ENCODE data around the gene KIN. TPM values are rescaled to one million over a fixed set of nuclear protein-coding genes. Genes with fewer than 3 reads are reported as not detected.
"Not testable (repeated sequence)": the region's sequence is repeated elsewhere in the genome, so short reads cannot be mapped to it uniquely, and the experiment has no call there.

KIN gene
- total RNA-seq, 1 experiment from 2014 or later: 13.0 TPM

DNA sequence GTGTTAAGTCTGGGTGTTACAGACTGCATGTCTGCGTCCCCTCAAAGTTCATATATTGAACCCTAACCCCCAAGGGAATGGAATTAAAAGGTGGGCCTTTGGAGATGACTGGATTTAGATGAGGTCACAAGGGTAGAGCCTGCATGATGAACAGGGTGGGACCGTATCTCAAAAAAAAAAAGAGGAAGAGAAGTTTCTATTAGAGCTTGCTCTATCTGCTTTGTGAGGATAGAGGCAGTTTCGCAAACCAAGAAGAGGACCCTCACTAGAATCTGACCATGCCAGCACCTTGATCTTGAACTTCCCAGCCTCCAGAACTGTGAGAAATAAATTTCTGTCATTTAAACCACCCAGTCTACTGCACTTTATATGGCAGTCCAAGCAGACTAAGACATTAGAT, 1.4 kb downstream of the KIN start:
- H3K4me3 Mint-ChIP-seq (ENCODE audit: unreplicated experiment): no peak overlapping the region
- H3K4me1 Mint-ChIP-seq (ENCODE audit: insufficient read depth, unreplicated experiment): peaks cover 28% of the 10 kb centered on the region
- intact Hi-C loops (cut with micrococcal nuclease): no loop called here

DNA sequence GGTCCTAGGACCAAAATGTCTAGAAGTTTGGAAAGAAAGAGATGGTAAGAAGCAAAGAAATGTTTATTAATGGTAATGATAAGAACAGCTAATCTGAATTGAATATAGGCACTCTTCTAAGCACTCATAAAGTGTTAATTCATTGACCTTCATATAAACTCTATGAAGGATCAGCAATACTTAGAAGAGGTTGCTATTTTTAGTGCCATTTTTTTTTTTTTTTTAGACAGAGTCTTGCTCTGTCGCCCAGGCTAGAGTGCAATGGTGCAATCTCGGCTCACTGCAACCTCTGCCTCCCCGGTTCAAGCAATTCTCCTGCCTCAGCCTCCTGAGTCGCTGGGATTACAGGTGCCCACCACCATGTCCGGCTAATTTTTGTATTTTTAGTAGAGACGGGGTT, 5.6 kb downstream of the KIN start:
- Mint-ChIP-seq H3K4me1 (ENCODE audit: insufficient read depth, unreplicated experiment) (peaks cover 16% of the 10 kb centered on the region), H3K36me3 (ENCODE audit: insufficient read depth, unreplicated experiment) (peaks cover 34% of the 10 kb centered on the region)
- H3K27ac Mint-ChIP-seq (ENCODE audit: low read depth, unreplicated experiment); DNase-seq (ENCODE audit: unreplicated experiment); BruUV-seq (replicated peaks); H3K4me3 Mint-ChIP-seq (ENCODE audit: unreplicated experiment); H3K9me3 Mint-ChIP-seq (ENCODE audit: unreplicated experiment); intact Hi-C loops (cut with micrococcal nuclease); POLR2A ChIA-PET; H3K27me3 Mint-ChIP-seq (ENCODE audit: insufficient read depth, unreplicated experiment): not testable (repeated sequence)
- CTCF ChIA-PET: interaction anchor here (0.6 kb wide), 1 partner anchor 40 kb away, joined by 3 read pairs; no protein-coding TSS in a partner anchor

More for the DNA sequence above, 1.4 kb downstream of the KIN start:
- H3K9me3 Mint-ChIP-seq (ENCODE audit: unreplicated experiment): no peaks in the 10 kb centered on the region
- BruUV-seq (replicated peaks): no TSS peak
- H3K27ac Mint-ChIP-seq (ENCODE audit: low read depth, unreplicated experiment): peak overlapping the region; percentile 6
- ChIA-PET POLR2A (interaction anchor here (0.7 kb wide), 1 partner anchor 32 kb away, joined by 3 read pairs; the partner anchor contains the start of gene TAF3), CTCF (interaction anchor here (1.4 kb wide), 1 partner anchor 261 kb away, joined by 11 read pairs; no protein-coding TSS in a partner anchor)
- peaks cover 23% of the 10 kb centered on the region for H3K36me3 Mint-ChIP-seq (ENCODE audit: insufficient read depth, unreplicated experiment)
- no peak for DNase-seq (ENCODE audit: unreplicated experiment)
- no peaks in the 10 kb centered on the region for H3K27me3 Mint-ChIP-seq (ENCODE audit: insufficient read depth, unreplicated experiment)
- TF ChIP-seq, protein P1, sequence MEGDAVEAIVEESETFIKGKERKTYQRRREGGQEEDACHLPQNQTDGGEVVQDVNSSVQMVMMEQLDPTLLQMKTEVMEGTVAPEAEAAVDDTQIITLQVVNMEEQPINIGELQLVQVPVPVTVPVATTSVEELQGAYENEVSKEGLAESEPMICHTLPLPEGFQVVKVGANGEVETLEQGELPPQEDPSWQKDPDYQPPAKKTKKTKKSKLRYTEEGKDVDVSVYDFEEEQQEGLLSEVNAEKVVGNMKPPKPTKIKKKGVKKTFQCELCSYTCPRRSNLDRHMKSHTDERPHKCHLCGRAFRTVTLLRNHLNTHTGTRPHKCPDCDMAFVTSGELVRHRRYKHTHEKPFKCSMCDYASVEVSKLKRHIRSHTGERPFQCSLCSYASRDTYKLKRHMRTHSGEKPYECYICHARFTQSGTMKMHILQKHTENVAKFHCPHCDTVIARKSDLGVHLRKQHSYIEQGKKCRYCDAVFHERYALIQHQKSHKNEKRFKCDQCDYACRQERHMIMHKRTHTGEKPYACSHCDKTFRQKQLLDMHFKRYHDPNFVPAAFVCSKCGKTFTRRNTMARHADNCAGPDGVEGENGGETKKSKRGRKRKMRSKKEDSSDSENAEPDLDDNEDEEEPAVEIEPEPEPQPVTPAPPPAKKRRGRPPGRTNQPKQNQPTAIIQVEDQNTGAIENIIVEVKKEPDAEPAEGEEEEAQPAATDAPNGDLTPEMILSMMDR (IDR thresholded peaks at IDR 0.05; ENCODE audit: unreplicated experiment): no peak

DNA sequence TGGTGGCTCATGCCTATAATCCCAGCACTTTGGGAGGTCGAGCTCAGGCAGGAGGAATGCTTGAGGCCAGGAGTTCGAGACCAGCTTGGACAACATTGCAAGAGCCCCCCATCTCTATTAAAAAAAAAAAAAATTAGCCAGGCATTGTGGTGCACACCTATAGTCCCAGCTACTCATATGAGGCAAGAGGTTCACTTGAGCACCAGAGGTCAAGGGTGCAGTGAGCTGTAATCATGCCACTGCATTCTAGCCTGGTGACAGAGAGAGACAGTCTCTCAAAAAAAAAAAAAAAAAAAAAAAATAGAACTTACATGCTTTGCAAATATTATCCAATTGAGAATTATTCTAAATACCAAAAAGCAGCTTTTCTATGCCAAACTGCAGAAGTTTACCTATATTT, 11.0 kb downstream of the KIN start:
- DNase-seq (ENCODE audit: unreplicated experiment): no peak
- TF ChIP-seq, protein P1 (IDR thresholded peaks at IDR 0.05; ENCODE audit: unreplicated experiment): no peak
- POLR2A ChIA-PET: interaction anchor here (0.6 to 4.2 kb wide), 2 partner anchors 11 to 1313 kb away, joined by 4 to 28 read pairs; partner anchors contain the start of genes ATP5F1C and KIN
- H3K36me3 Mint-ChIP-seq (ENCODE audit: insufficient read depth, unreplicated experiment): peaks cover 74% of the 10 kb centered on the region
- no peak overlapping the region for H3K4me3 Mint-ChIP-seq (ENCODE audit: unreplicated experiment)
- no TSS peak for BruUV-seq (replicated peaks)
- H3K27ac Mint-ChIP-seq (ENCODE audit: low read depth, unreplicated experiment): no peak overlapping the region
- intact Hi-C loops (cut with micrococcal nuclease): no loop called here
- peaks cover 8% of the 10 kb centered on the region for H3K4me1 Mint-ChIP-seq (ENCODE audit: insufficient read depth, unreplicated experiment)
- CTCF ChIA-PET: interaction anchor here (0.6 to 1.3 kb wide), 2 partner anchors 252 to 266 kb away, joined by 4 to 5 read pairs; no protein-coding TSS in a partner anchor
- H3K9me3 Mint-ChIP-seq (ENCODE audit: unreplicated experiment): no peaks in the 10 kb centered on the region
- H3K27me3 Mint-ChIP-seq (ENCODE audit: insufficient read depth, unreplicated experiment): no peaks in the 10 kb centered on the region

DNA sequence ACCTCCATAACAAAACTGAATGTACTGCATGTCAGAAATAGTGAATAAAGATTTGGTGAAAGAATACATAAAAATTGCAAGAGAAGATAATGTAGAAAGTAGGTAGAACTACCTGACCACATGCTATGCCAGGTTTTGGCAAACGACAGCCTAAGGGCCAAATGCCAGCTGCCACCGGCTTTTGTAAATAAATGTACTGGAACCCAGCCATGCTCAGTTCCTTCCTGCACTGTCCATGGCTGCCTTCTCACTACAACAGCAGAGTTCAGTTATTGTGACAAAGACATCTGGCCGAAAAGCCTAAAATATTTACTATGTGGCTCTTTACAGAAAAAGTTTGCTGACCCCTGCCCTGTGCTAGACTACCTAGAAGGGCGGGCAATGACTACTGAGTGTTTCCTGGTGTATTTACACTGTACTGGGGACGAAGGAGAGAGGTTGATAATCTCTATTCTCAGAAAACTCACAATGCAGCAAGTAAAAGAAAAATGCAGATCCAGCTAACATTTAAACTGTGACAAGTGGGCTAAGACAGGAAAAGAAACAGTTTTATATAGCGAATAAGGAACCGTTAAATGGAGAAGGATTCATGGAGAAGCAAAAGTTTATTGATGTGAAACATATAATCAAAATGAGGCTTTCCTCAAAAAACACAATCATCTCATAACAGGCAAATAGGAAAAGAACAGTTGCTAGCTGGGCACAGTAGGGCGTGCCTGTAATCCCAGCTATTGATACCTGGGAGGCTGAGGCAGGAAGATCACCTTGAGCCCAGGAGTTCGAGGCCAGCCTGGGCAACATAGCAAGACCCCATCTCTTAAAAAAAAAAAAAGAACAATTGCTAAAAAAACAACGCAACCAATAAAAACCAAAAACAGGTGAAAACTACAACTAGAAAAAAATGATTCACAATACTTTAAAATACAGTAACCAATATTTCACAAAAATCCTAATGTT, 13.7 kb downstream of the KIN start:
- Mint-ChIP-seq H3K27me3 (ENCODE audit: insufficient read depth, unreplicated experiment) (no peaks in the 10 kb centered on the region), H3K9me3 (ENCODE audit: unreplicated experiment) (no peaks in the 10 kb centered on the region), H3K36me3 (ENCODE audit: insufficient read depth, unreplicated experiment) (peaks cover 98% of the 10 kb centered on the region), H3K4me1 (ENCODE audit: insufficient read depth, unreplicated experiment) (peaks cover 8% of the 10 kb centered on the region), H3K4me3 (ENCODE audit: unreplicated experiment) (no peak overlapping the region), H3K27ac (ENCODE audit: low read depth, unreplicated experiment) (no peak overlapping the region)
- intact Hi-C loops (cut with micrococcal nuclease): no loop called here
- POLR2A ChIA-PET: interaction anchor here (1.6 to 4.2 kb wide), 2 partner anchors 14 to 45 kb away, joined by 3 to 28 read pairs; partner anchors contain the start of genes ATP5F1C and KIN
- peak; percentile 52 for DNase-seq (ENCODE audit: unreplicated experiment)
- no TSS peak for BruUV-seq (replicated peaks)
- CTCF ChIA-PET: interaction anchor here (0.6 to 0.7 kb wide), 2 partner anchors 1091 to 1204 kb away, joined by 3 read pairs; no protein-coding TSS in a partner anchor
- TF ChIP-seq, protein P1 (IDR thresholded peaks at IDR 0.05; ENCODE audit: unreplicated experiment): no peak

All from MCF 10A (cell line).